Thyroid gland (tissue), 4 donors: ENCODE measurements around the gene PTPRH.

Experiments used
- POLR2A ChIP-seq, 2 donors: fragments of 450-650 bp; IDR thresholded peaks; one replicate each; pipeline ENCODE4 v1.6.1; 2017; ENCODE audit warnings: antibody characterized with exemption in 2 of 2, mild to moderate bottlenecking in 2 of 2, moderate library complexity in 1 of 2
- TF ChIP-seq, protein P1 (sequence below), 6 experiments: fragments of 200-600 bp in 3 of 6; fragments of 450-650 bp in 3 of 6; sonication (generic) in 3 of 6; IDR thresholded peaks; one replicate each; pipeline ENCODE4 v1.5.1; 2016 to 2019; ENCODE audit warnings: antibody characterized with exemption in 6 of 6, mild to moderate bottlenecking in 2 of 6, inconsistent platforms in 1 of 6, moderate library complexity in 1 of 6

- TF ChIP-seq, protein P1, sequence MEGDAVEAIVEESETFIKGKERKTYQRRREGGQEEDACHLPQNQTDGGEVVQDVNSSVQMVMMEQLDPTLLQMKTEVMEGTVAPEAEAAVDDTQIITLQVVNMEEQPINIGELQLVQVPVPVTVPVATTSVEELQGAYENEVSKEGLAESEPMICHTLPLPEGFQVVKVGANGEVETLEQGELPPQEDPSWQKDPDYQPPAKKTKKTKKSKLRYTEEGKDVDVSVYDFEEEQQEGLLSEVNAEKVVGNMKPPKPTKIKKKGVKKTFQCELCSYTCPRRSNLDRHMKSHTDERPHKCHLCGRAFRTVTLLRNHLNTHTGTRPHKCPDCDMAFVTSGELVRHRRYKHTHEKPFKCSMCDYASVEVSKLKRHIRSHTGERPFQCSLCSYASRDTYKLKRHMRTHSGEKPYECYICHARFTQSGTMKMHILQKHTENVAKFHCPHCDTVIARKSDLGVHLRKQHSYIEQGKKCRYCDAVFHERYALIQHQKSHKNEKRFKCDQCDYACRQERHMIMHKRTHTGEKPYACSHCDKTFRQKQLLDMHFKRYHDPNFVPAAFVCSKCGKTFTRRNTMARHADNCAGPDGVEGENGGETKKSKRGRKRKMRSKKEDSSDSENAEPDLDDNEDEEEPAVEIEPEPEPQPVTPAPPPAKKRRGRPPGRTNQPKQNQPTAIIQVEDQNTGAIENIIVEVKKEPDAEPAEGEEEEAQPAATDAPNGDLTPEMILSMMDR (IDR thresholded peaks at IDR 0.05), result no peak
- no peak for TF ChIP-seq POLR2A (IDR thresholded peaks at IDR 0.05)
Observed at GRCh38 chr19:55198651-55199050, 10.7 kb downstream of the PTPRH start.
